ENCODE data around the gene APBB2.

Gene APBB2

DNA sequence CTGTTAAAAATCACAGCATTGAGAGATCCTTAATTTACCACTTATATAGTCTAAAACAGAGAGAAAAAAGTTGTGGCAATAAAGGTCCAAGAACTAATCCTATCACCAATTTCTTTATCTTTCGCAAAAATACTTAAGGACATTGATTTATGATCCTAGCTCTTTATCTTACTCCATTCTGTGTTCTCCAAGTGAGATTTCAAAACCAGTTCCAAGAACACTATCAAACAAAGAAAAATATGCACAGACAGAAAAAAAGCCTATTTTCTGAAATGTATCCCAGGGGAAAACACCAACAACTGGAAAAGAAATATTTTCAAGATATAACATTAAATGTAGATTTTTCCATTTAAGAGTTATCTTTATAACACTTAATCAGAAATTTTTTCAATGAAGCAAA lies 172.8 kb downstream of the APBB2 start:
- Histone ChIP-seq H3K27ac (no peak overlapping the region), H3K4me1 (ENCODE audit: control insufficient read depth in 1 of 2, insufficient read depth in 1 of 2, low read depth in 1 of 2, low read length in 1 of 2) (no peaks in the 10 kb centered on the region), H3K36me3 (no peaks in the 10 kb centered on the region), H3K9me3 (no peaks in the 10 kb centered on the region), H3K4me3 (ENCODE audit: low read depth in 1 of 2, low read length in 1 of 2) (no peak overlapping the region), H3K27me3 (no peaks in the 10 kb centered on the region)
- TF ChIP-seq, protein P1, sequence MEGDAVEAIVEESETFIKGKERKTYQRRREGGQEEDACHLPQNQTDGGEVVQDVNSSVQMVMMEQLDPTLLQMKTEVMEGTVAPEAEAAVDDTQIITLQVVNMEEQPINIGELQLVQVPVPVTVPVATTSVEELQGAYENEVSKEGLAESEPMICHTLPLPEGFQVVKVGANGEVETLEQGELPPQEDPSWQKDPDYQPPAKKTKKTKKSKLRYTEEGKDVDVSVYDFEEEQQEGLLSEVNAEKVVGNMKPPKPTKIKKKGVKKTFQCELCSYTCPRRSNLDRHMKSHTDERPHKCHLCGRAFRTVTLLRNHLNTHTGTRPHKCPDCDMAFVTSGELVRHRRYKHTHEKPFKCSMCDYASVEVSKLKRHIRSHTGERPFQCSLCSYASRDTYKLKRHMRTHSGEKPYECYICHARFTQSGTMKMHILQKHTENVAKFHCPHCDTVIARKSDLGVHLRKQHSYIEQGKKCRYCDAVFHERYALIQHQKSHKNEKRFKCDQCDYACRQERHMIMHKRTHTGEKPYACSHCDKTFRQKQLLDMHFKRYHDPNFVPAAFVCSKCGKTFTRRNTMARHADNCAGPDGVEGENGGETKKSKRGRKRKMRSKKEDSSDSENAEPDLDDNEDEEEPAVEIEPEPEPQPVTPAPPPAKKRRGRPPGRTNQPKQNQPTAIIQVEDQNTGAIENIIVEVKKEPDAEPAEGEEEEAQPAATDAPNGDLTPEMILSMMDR (IDR thresholded peaks at IDR 0.05), result no peak

DNA sequence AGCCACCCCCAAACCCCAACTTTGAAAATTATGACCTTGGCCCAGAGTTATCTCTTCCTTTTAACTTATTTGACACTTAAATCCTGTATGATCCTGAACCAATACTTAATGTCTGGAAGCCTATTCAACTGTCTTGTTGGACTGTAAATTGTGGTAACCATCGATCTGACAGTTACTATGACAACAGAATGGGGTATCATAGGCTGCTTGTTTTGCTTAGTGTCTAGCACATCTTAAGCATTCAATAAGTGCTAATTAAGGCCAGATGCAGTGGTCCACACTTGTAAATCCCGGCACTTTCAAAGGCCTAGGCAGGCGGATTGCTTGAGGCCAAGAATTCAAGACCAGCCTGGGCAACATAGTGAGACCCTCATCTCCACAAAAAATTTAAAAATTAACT lies 175.0 kb downstream of the APBB2 start:
- H3K27ac ChIP-seq, result no peak overlapping the region
- no peaks in the 10 kb centered on the region for H3K36me3 ChIP-seq
- TF ChIP-seq, protein P1 (IDR thresholded peaks at IDR 0.05), result no peak
- no peak overlapping the region for H3K4me3 ChIP-seq (ENCODE audit: low read depth in 1 of 2, low read length in 1 of 2)
- H3K9me3 ChIP-seq, result no peaks in the 10 kb centered on the region
- H3K27me3 ChIP-seq, result no peaks in the 10 kb centered on the region
- H3K4me1 ChIP-seq (ENCODE audit: control insufficient read depth in 1 of 2, insufficient read depth in 1 of 2, low read depth in 1 of 2, low read length in 1 of 2), result no peaks in the 10 kb centered on the region

DNA sequence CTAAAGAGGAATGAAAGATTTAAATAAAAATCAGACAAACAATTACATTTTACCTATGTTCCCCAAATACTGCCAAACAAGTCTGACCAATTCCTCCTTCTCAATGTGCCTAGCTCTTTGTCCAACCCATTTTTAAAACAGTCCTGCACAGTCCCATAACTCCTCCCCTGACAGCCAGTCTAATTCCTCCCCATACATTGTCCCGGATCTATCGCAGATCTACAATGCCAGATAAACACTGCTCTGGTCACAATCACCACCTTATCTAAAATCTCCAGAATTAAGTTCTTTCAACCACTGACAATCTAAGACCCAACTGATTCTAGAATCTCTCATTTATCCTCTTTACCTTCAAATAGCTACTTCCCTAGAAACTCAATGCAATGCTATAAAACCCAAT lies 176.0 kb downstream of the APBB2 start:
- TF ChIP-seq, protein P1 (IDR thresholded peaks at IDR 0.05), result no peak
- Histone ChIP-seq H3K4me1 (ENCODE audit: control insufficient read depth in 1 of 2, insufficient read depth in 1 of 2, low read depth in 1 of 2, low read length in 1 of 2) (no peaks in the 10 kb centered on the region), H3K9me3 (no peaks in the 10 kb centered on the region), H3K27ac (no peak overlapping the region), H3K4me3 (ENCODE audit: low read depth in 1 of 2, low read length in 1 of 2) (no peak overlapping the region), H3K36me3 (no peaks in the 10 kb centered on the region), H3K27me3 (no peaks in the 10 kb centered on the region)

DNA sequence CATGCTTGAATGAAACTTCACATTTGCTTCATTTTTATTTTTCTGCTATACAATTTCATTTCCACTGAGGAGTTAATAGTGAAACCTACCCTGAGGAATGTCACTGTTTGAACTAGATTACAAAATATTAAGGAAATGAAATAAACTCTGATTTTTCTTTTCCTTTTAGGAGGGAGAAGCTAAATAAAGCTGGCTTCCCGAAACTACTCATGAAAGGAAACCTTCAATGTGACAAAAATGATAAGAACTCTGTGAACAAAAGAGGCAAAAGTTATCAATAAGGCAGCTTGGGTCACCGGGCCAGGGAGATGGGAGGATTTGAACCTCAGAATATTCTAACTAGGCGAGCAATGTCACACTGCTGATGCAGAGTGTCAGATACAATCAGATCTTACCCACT lies 185.2 kb downstream of the APBB2 start:
- Histone ChIP-seq H3K27ac (no peak overlapping the region), H3K9me3 (peaks cover 15% of the 10 kb centered on the region), H3K4me3 (ENCODE audit: low read depth in 1 of 2, low read length in 1 of 2) (no peak overlapping the region), H3K4me1 (ENCODE audit: control insufficient read depth in 1 of 2, insufficient read depth in 1 of 2, low read depth in 1 of 2, low read length in 1 of 2) (no peaks in the 10 kb centered on the region), H3K27me3 (no peaks in the 10 kb centered on the region), H3K36me3 (no peaks in the 10 kb centered on the region)
- TF ChIP-seq, protein P1 (IDR thresholded peaks at IDR 0.05), result no peak

DNA sequence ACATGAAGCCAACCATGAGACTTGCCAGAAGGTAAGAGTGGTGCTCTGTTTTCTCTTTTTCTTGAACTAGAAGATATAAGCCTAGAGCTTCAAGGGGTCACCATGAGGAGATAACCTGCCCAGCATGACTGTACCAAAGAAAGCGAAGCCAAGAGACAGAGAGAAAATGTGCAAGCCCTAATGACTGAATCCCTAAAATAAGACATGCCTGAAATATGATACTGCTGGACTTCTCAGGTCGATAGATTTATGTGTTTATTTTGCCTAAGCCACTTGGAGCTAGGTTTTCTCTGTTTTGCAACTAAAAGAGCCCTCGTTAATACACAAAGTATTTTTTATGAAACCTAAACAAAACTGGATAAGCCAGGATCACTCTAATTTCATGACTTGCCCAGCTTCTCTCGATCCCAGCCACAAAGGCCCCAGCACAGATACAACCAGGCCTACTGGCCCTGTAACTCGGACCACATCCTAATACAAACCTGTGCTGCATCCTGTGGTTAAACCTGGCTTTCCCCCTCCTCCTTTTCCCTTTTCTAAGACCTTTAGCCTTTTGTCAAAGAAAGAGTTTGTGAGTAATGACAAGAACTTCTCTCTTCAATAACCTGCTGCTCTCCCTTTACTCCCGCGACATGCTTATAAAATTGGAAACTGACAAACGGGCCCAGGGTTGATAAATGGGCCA lies 185.8 kb downstream of the APBB2 start:
- H3K9me3 ChIP-seq, result peaks cover 16% of the 10 kb centered on the region
- no peaks in the 10 kb centered on the region for H3K27me3 ChIP-seq
- no peak overlapping the region for H3K27ac ChIP-seq
- TF ChIP-seq, protein P1 (IDR thresholded peaks at IDR 0.05), result no peak
- no peak overlapping the region for H3K4me3 ChIP-seq (ENCODE audit: low read depth in 1 of 2, low read length in 1 of 2)
- H3K36me3 ChIP-seq, result no peaks in the 10 kb centered on the region
- no peaks in the 10 kb centered on the region for H3K4me1 ChIP-seq (ENCODE audit: control insufficient read depth in 1 of 2, insufficient read depth in 1 of 2, low read depth in 1 of 2, low read length in 1 of 2)

Measured in neutrophil (primary cell).